HG02884 (cell line): Measurements from ENCODE around the gene ETHE1.

ENCODE experiments used
- ATAC-seq: cut with Tn5 transposase; IDR thresholded peaks from one replicate; pipeline ENCODE4 v1.9.1; 2021; ENCODE audit warnings: mild to moderate bottlenecking, moderate library complexity; ENCODE audit not compliant: unreplicated experiment

Gene ETHE1

GRCh38 chr19:43498233-43498842, 28.7 kb downstream of the ETHE1 start:
- ATAC-seq: no peak

GRCh38 chr19:43496960-43497359, 30.0 kb downstream of the ETHE1 start:
- no peak for ATAC-seq

GRCh38 chr19:43495082-43495481, 31.9 kb downstream of the ETHE1 start:
- no peak for ATAC-seq

GRCh38 chr19:43490759-43491158, 36.2 kb downstream of the ETHE1 start:
- no peak for ATAC-seq

GRCh38 chr19:43489979-43490599, 36.9 kb downstream of the ETHE1 start:
- no peak for ATAC-seq

GRCh38 chr19:43489310-43489709, 37.7 kb downstream of the ETHE1 start:
- no peak for ATAC-seq

DNA sequence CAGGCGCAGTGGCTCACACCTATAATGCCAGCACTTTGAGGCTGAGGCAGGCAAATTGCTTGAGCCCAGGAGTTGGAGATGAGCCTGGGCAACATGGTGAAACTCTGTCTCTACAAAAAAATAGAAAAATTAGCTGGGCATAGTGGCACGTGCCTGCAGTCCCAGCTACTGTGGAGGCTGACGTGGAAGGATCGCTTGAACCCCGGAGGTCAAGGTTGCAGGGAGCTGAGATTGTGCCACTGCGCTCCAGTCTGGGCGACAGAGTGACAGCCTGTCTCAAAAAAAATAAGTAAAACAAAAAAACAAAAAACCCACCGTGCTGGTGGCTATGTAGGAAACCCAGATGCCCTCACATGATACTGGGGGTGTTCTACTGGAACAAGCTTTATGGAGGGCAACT, 38.8 kb downstream of the ETHE1 start:
- no peak for ATAC-seq

- no peak for ATAC-seq
Measured at GRCh38 chr19:43486412-43486811, 40.6 kb downstream of the ETHE1 start.

GRCh38 chr19:43485951-43486350, 41.0 kb downstream of the ETHE1 start:
- no peak for ATAC-seq

DNA sequence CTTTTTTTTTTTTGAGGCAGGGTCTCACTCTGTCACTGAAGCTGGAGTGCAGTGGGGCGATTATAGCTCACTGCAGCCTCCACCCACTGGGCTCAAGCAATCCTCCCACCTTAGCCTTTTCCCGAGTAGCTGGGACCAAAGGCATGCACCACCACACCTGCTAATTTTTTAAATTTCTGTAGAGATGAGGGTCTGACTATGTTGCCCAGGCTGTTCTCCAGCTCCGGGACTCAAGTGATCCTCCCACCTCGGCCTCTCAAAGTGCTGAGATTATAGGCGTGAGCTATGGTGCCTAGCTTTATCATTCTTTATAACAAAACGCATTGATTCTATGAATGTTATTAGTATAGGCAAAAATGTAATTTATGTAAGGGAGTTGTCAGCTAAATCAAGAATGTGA, 43.7 kb downstream of the ETHE1 start:
- no peak for ATAC-seq

GRCh38 chr19:43482193-43482592, 44.8 kb downstream of the ETHE1 start:
- ATAC-seq: no peak

GRCh38 chr19:43481701-43482100, 45.3 kb downstream of the ETHE1 start:
- ATAC-seq: no peak

- ATAC-seq: no peak
Measured at GRCh38 chr19:43480574-43480973, 46.4 kb downstream of the ETHE1 start.

GRCh38 chr19:43479961-43480561, 46.9 kb downstream of the ETHE1 start:
- ATAC-seq: no peak

DNA sequence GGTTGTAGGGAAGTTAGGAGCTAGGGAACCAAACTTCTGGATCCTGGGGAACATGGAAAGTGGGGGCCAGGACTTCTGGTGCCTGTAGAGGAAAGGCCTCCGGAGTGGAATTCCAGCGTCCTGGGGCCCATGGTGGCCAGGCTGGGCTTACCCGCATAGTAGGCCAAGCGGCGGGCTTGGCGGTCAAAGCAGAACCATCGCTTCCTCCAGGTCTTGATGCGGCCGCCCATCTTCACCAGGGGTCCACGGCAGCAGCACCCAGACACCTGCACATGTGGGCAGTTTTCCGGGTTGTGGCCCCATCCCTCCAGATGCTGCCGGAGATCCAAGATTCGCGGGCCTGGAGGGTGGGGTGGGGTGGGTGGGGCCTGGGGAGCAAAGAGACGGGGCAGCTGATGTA, 47.8 kb downstream of the ETHE1 start:
- ATAC-seq: no peak

DNA sequence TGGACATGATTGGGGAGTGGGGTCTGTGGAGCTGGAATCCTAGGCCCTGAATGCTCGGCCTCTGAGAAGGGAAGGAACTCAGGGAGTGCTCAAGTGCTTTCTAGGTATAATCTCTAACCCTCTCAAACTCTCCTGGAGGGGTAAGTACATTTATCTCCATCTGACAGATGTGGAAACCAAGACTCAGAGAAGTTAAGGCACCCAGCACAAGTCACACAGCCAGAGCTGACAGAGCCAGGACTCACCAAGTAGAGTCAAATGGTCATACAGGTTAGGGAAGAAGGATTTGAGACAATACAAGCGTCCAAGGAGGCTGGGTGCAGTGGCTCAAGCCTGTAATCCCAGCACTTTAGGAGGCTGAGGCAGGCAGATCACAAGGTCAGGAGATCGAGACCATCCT, 48.7 kb downstream of the ETHE1 start:
- no peak for ATAC-seq

DNA sequence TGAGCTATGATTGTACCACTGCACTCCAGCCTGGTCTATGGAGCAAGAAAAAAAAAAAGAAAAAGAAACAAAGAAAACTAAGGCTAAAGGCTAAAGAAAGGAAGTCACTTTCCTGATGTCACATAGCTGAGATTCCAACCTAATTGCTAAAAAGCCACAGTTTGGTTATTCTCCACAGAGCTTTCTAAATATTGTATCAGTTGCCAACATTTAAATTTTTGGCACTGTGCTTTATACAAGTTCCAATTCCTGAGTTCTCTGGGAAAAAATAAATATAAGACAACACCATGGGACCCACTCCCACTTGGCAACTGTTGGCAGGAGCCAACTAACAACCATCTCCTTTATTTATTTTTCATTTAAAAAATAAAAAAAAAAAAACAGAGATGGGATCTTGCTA, 50.4 kb downstream of the ETHE1 start:
- no peak for ATAC-seq

DNA sequence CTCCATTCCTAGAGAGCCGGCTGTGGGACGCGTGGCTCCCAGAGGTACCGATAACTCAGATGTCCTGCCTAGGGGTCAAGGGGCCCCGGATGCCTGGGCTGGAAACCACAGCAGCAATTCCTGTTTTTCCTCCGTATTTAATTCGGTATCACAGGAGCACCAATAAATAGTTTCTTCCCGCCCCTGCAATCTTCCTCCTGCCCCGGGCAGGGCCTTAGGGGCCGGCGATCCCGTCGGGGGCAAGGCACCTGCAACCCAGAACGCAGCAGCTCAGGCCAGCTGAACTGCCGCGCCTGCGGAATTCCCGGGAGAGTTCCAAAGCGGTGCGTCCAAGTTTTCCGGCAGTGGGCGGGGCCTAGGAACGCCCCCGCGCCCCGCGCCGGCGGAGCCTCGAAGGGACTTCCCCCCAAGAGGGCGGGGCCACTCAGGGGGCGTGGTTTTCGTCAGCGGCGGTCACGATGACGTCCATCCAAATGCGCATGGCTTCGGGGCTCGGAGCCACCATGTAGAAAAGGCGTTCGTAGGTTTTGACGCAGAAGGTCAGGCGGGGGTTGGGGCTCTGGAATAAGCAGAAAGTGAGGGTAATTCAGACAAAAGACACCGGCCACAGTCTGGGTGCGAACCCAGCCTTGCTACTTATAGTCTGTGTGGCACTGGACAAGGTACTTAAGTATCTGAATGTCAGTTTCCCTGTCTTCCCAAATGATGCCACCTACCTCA, 51.9 kb downstream of the ETHE1 start:
- ATAC-seq: no peak

GRCh38 chr19:43474487-43474886, 52.5 kb downstream of the ETHE1 start:
- ATAC-seq: no peak

DNA sequence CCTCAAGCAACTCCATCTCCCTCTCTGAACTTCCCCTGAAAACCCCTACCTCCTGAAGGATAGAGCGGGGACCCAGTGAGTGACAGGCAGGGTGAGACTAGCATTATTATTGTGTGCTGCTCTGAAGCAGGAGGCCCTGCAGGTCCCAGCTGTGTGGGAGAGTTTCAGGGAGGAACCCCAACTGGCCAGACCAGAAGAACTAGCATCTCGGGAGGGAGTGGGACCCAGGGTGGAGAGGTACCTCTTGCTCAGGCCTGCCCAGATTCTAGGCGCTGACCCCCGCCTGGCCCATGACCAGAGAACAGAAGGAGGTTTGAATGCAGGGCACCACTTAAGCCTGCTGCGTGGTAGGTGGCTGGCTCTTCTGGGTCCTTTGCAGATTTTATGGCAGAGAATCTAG, 55.9 kb downstream of the ETHE1 start:
- ATAC-seq: no peak

DNA sequence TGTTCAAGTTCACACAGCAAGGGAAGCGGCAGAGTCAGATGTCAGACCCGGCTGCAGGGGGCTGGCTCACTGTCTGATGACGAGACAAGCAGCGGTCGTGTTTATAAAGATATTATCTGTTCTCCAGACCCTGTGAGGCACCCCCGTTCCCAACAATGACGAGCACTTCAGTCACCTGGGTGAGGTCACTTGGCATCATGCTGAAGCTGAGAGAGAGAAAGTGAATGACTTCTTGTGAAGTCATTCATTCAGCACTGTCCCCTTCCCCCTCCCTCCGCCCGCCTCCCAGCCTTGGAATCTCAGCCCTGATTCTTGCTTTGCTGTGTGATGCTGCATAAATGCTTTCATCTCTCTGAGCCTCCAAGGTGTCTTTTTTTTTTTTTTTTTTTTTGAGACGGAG, 56.7 kb downstream of the ETHE1 start:
- no peak for ATAC-seq

- ATAC-seq: no peak
Measured at GRCh38 chr19:43469160-43469480, 57.9 kb downstream of the ETHE1 start.
